ENCODE measurements around the gene RASL12. TPM values are rescaled to one million over a fixed set of nuclear protein-coding genes. Genes with fewer than 3 reads are reported as not detected.

Gene RASL12
- total and polyA plus RNA-seq, 2 of the 8 experiments (the other 6 are each of a cell fraction or from before 2014, with no cell fraction given), result 9.5 to 10.3 TPM

DNA sequence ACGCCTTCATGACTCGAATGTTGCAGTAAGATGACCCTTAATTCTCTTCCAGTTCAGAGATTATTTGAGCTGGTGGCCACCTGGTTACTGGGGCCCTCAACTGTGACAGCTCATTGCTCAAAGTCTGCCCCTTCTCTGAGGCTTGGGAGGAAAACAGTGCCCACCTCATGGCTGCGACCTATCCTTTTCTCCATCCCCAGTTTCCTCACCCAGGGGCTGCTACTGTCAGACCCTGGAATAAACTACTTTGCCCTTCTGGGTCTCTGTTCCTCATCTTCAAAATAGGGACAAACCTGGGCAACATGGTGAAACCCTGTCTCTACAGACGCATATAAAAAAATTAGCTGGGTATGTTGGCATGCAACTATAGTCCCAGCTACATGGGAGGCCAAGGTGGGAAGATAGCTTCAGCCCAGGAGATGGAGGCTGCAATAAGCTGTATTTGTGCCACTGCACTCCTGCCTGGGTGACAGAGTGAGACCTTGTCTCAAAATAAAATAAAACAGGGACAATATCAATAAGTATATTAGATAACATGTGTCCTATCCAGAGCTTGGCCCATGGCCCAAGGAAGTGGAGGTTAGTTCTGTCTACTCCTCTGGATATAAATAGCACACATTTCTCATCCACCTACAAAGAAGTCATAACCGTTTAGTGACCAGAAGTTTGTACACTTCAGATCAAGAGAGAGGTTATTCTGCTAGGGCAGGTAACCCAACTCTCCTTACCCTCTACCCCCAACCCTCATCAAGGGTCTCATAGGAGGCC, 2.2 kb upstream of the RASL12 start:
- no peaks in the 10 kb centered on the region; a peak in 1 of 4 replicates for H3K79me2 ChIP-seq (ENCODE audit: control insufficient read depth in 1 of 2, insufficient read depth in 2 of 2, low read length in 2 of 2)
- peaks cover 5 to 19% (median 7%) of the 10 kb centered on the region in 4 experiments for H3K4me1 ChIP-seq (replicated peaks in 1 of 4; ENCODE audit: control insufficient read depth in 3 of 4, insufficient read depth in 4 of 4, low read length in 3 of 4)
- no peak overlapping the region for H3K27ac ChIP-seq (ENCODE audit: low read depth, low read length)
- H3K18ac ChIP-seq (ENCODE audit: extremely low read depth, low read length), result no peak overlapping the region
- H3K4ac ChIP-seq (replicated peaks; ENCODE audit: insufficient read length, low read depth, low read length), result no peak overlapping the region
- no peak overlapping the region for H4K91ac ChIP-seq (replicated peaks; ENCODE audit: insufficient read length, low read length)
- no peak overlapping the region for H3K23ac ChIP-seq (ENCODE audit: insufficient read length)
- no peak overlapping the region for H2AFZ ChIP-seq (ENCODE audit: low read length)
- no peak overlapping the region for H2BK5ac ChIP-seq (ENCODE audit: low read depth, low read length)
- FAIRE-seq (no peak), DNase-seq (ENCODE audit: low read depth in 1 of 2, low spot score in 2 of 2) (no peak)
- H3K14ac ChIP-seq (ENCODE audit: insufficient read length), result no peak overlapping the region
- H3K36me3 ChIP-seq (ENCODE audit: control insufficient read depth in 2 of 4, insufficient read depth in 4 of 4, low read length in 3 of 4), result no peaks in the 10 kb centered on the region
- peaks cover 6% of the 10 kb centered on the region; the same call in 1 of the 2 replicates for H3K23me2 ChIP-seq (ENCODE audit: low read depth, low read length)
- TF ChIP-seq EZH2 (IDR thresholded peaks at IDR 0.05; ENCODE audit: low read depth, low read length, severe bottlenecking) (no peak), POLR2A (IDR thresholded peaks at IDR 0.05; ENCODE audit: control extremely low read depth in 1 of 2, low read depth in 2 of 2, low read length in 2 of 2) (no peak), NANOG (IDR thresholded peaks at IDR 0.05; ENCODE audit: insufficient read depth, low read depth, low read length, poor library complexity, severe bottlenecking) (no peak), JUN (IDR thresholded peaks at IDR 0.05; ENCODE audit: low read depth, low read length) (no peak), GABPA (IDR thresholded peaks at IDR 0.05; ENCODE audit: borderline replicate concordance, insufficient read depth, low read length) (no peak), ASH2L (IDR thresholded peaks at IDR 0.05; ENCODE audit: low read length) (no peak)
- no peak overlapping the region for H3K56ac ChIP-seq (replicated peaks; ENCODE audit: insufficient read length, low read depth, low read length)
- no peak overlapping the region for H2BK120ac ChIP-seq (replicated peaks; ENCODE audit: low read depth, low read length)
- H3K4me3 ChIP-seq (ENCODE audit: extremely low read depth in 1 of 4, insufficient read depth in 2 of 4, low read depth in 3 of 4, low read length in 4 of 4), result no peak overlapping the region
- H3K9me3 ChIP-seq (ENCODE audit: insufficient read depth in 2 of 2, low read depth in 1 of 2, low read length in 1 of 2), result peaks cover 3% of the 10 kb centered on the region in 2 experiments; a peak in 2 of 4 replicates
- no peak overlapping the region for H4K8ac ChIP-seq (ENCODE audit: extremely low read depth, insufficient read depth, low read length)
- no peak overlapping the region for H2BK15ac ChIP-seq (ENCODE audit: low read length)
- H3K9ac ChIP-seq (replicated peaks in 1 of 4; ENCODE audit: extremely low read depth in 1 of 4, low read depth in 3 of 4, low read length in 3 of 4), result no peak overlapping the region
- H2BK12ac ChIP-seq (ENCODE audit: low read depth, low read length), result no peak overlapping the region
- no peak overlapping the region for H4K5ac ChIP-seq (ENCODE audit: insufficient read length, low read depth, low read length)
- no peaks in the 10 kb centered on the region for H4K20me1 ChIP-seq (replicated peaks in 1 of 2; ENCODE audit: control insufficient read depth in 1 of 2, insufficient read depth in 2 of 2, low read length in 2 of 2)
- CTCF ChIA-PET (ENCODE audit: partially characterized antibody), result interaction anchor here (0.6 to 33.2 kb wide), 5 partner anchors 4 to 429 kb away, joined by 5 to 1213 read pairs (median 23); partner anchors contain the start of genes KBTBD13, RASL12 and SLC51B
- no peak overlapping the region for H2BK20ac ChIP-seq (ENCODE audit: low read length)
- peaks cover 3% of the 10 kb centered on the region; the same call in 1 of the 2 replicates for H3K79me1 ChIP-seq (ENCODE audit: low read depth, low read length)
- 89% methylated on average over 5 of the region's 5 CpGs; no CpG with 5 or more reads in 1 of the 2 experiments for WGBS, 2 experiments (ENCODE audit: extremely low coverage in 1 of 2, insufficient coverage in 1 of 2, insufficient read length in 1 of 2, insufficient replicate concordance in 2 of 2, low coverage in 1 of 2, low lambda C conversion rate in 2 of 2, missing lambda C conversion rate in 1 of 2)
- POLR2A ChIA-PET (ENCODE audit: partially characterized antibody), result interaction anchor here (1.4 to 8.0 kb wide), 2 partner anchors 12 to 14 kb away, joined by 3 to 93 read pairs; partner anchors contain the start of gene KBTBD13
- no peak overlapping the region for H2AK5ac ChIP-seq (ENCODE audit: low read depth, low read length)
- peaks cover 0 to 6% (median 1%) of the 10 kb centered on the region in 4 experiments; a peak in 3 of 7 replicates for H3K27me3 ChIP-seq (replicated peaks in 1 of 4; ENCODE audit: control insufficient read depth in 3 of 4, extremely low read depth in 1 of 4, insufficient read depth in 3 of 4, low read length in 3 of 4)
- H3K4me2 ChIP-seq (ENCODE audit: insufficient read depth in 1 of 2, low read depth in 2 of 2, low read length in 2 of 2), result no peak overlapping the region
